HepG2 (cell line): ENCODE data around the gene MAGEA9B. TPM values are rescaled to one million over a fixed set of nuclear protein-coding genes. Genes with fewer than 3 reads are reported as not detected.
"Not testable (repeated sequence)": the region's sequence is repeated elsewhere in the genome, so short reads cannot be mapped to it uniquely, and the experiment has no call there.

Source experiments
- ATAC-seq: fragments of 200-7000 bp; cut with Tn5 transposase; 3 replicates; pipeline ENCODE4 v1.9.1; 2020; ENCODE audit warnings: mild to moderate bottlenecking, moderate library complexity
- BruUV-seq: library from RNA; stranded (reverse); fragments of 400-500 nt; replicated peaks from 2 replicates; lab custom pipeline; 2021; lab: Mats Ljungman, UMichigan
- CTCF ChIA-PET: fragments of 300-600 bp; formaldehyde crosslinking; extraction: SDS; loops from one replicate; lab custom pipeline; 2021; ENCODE audit warnings: low total read pairs, inconsistent platforms, low intra/inter-chr PET ratio; lab: Yijun Ruan, JAX
- POLR2A ChIA-PET: fragments of 350-600 bp; sonication (Branson Sonifier 250); formaldehyde crosslinking; loops from one replicate; lab custom pipeline; 2020; ENCODE audit warnings: antibody characterized with exemption, inconsistent platforms; lab: Yijun Ruan, JAX
- DNase-seq: peaks from one replicate; pipeline ENCODE4 v3.0.0-alpha.2; 2015; ENCODE audit warnings: low spot score
- FAIRE-seq: peaks from 3 replicates; lab custom pipeline; 2011; peaks lifted over from hg19 to GRCh38; lab: Jason Lieb, UNC
- H2AFZ ChIP-seq: one replicate; pipeline ENCODE4 v1.6.1; 2011; ENCODE audit warnings: low read length, inconsistent platforms
- H3K27ac ChIP-seq: fragments of 300-600 bp; 3 replicates; pipeline ENCODE4 v1.8.0; 2011; ENCODE audit warnings: mixed run types, mild to moderate bottlenecking, mixed read lengths, low read length, inconsistent platforms; ENCODE audit not compliant: insufficient read depth; ENCODE audit errors: extremely low read length
- H3K27me3 ChIP-seq, 2 experiments: fragments of 200-600 bp in 1 of 2; 2 replicates in 1 of 2; 3 replicates in 1 of 2; pipeline versions ENCODE4 v1.6.0 to v1.8.0; 2011; ENCODE audit warnings: low read length in 2 of 2, mild to moderate bottlenecking in 2 of 2, moderate library complexity in 2 of 2, inconsistent platforms in 1 of 2; ENCODE audit not compliant: insufficient read depth in 2 of 2, control insufficient read depth in 1 of 2
- H3K36me3 ChIP-seq, 2 experiments: fragments of 200-600 bp in 1 of 2; replicated peaks in 1 of 2; 2 replicates in 1 of 2; 3 replicates in 1 of 2; pipeline versions ENCODE4 v1.5.1 to v1.8.0; 2011; ENCODE audit warnings: low read length in 2 of 2, inconsistent platforms in 1 of 2; ENCODE audit not compliant: insufficient read depth in 2 of 2, control insufficient read depth in 1 of 2
- H3K4me1 ChIP-seq: 2 replicates; pipeline ENCODE4 v1.5.1; 2012; ENCODE audit warnings: low read length, inconsistent platforms; ENCODE audit not compliant: insufficient read depth
- H3K4me2 ChIP-seq: 2 replicates; pipeline ENCODE4 v1.6.0; 2011; ENCODE audit warnings: low read depth, low read length, inconsistent platforms
- H3K4me3 ChIP-seq, 3 experiments: fragments of 200-600 bp in 1 of 3; sonication (generic), shearing (Covaris generic) in 1 of 3; replicated peaks in 1 of 3; 2 replicates each; pipeline ENCODE4 v1.5.1; 2011 to 2016; ENCODE audit warnings: low read length in 3 of 3, inconsistent platforms in 2 of 3, low read depth in 2 of 3, mild to moderate bottlenecking in 2 of 3, control low read depth in 1 of 3, mixed read lengths in 1 of 3; ENCODE audit not compliant: insufficient read depth in 1 of 3
- H3K79me2 ChIP-seq: one replicate; pipeline ENCODE4 v1.6.1; 2011; ENCODE audit warnings: low read length, inconsistent platforms; ENCODE audit not compliant: insufficient read depth
- H3K9ac ChIP-seq: 2 replicates; pipeline ENCODE4 v1.6.0; 2011; ENCODE audit warnings: mild to moderate bottlenecking, low read depth, low read length, inconsistent platforms; ENCODE audit not compliant: insufficient read depth
- H3K9me3 ChIP-seq: 2 replicates; pipeline ENCODE4 v1.5.1; 2012; ENCODE audit warnings: mild to moderate bottlenecking, low read length
- H4K20me1 ChIP-seq: 2 replicates; pipeline ENCODE4 v1.6.0; 2011; ENCODE audit warnings: inconsistent platforms, mild to moderate bottlenecking, low read length, moderate library complexity; ENCODE audit not compliant: insufficient read depth
- WGBS: methylation state at CpG from one replicate; pipeline ENCODE4 v1.1.6; 2017; ENCODE audit warnings: low lambda C conversion rate; 5-methylcytosine and 5-hydroxymethylcytosine counted together
- in situ Hi-C: cut with HindIII; loops from 2 replicates; pipeline ENCODE4 v1.10.0; 2017; ENCODE audit warnings: low pct_unique_long_range_greater_than_20kb; ENCODE audit not compliant: extremely low pct_ligation_motif_present
- intact Hi-C: fragments of 100-400 bp; cut with micrococcal nuclease; formaldehyde crosslinking; loops from one replicate; pipeline ENCODE4 v1.10.0; 2022; ENCODE audit not compliant: unreplicated experiment
- polyA plus RNA-seq, 8 experiments: library from polyadenylated mRNA; depleted of rRNA in 3 of 8; stranded (reverse) in 7 of 8; unstranded in 1 of 8; fragments of >200 nt; fragmentation: Illumina TruSeq in 4 of 8; extraction: Trizol in 4 of 8; gene quantifications; 2 replicates each; pipeline versions ENCODE4 v1.2.1 to v1.2.3, GENCODE V29; 2011 to 2016; ENCODE audit warnings: low read depth in 4 of 8, missing spikeins in 1 of 8, mixed read lengths in 1 of 8; ENCODE audit not compliant: insufficient read depth in 1 of 8
- total RNA-seq, 5 experiments: library from RNA; depleted of rRNA; stranded (reverse); fragments of >200 nt; fragmentation: Illumina TruSeq; extraction: Trizol; gene quantifications; 2 replicates each; pipeline ENCODE4 v1.2.3, GENCODE V29; 2016; ENCODE audit warnings: low read depth in 1 of 5

MAGEA9B gene
- total and polyA plus RNA-seq, 2 of the 13 experiments (the other 11 are each of a cell fraction or from before 2014, with no cell fraction given) = 0.07 to 0.11 TPM

DNA sequence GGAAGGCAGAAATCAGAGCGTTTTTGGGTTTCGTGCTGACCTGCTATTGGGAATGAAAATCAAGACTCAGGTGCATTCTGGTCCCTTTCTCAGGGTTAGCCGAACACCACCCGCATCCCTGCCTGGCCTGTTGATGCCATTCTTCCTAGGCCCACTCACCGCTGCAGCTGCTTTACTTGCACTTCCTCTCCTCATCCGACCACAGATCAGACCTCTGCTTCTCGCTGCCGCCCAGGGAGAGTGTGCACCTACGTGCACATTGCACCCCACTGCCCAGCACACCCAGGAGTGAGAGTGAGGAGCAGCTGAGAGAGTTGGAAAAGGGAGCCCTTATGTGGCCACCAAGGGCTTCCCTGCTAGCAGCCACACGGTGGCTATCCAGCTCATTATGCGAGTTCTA is 49.8 kb downstream of the MAGEA9B start:
- H3K4me1 ChIP-seq, DNase-seq, intact Hi-C loops, H3K79me2 ChIP-seq, H3K9ac ChIP-seq, H4K20me1 ChIP-seq, H3K4me3 ChIP-seq, H3K27ac ChIP-seq, BruUV-seq, H2AFZ ChIP-seq, in situ Hi-C loops, H3K9me3 ChIP-seq, H3K27me3 ChIP-seq, POLR2A ChIA-PET, FAIRE-seq, CTCF ChIA-PET, H3K36me3 ChIP-seq, ATAC-seq, H3K4me2 ChIP-seq: not testable (repeated sequence)
- 98% methylated on average over 9 of the region's 11 CpGs for WGBS

DNA sequence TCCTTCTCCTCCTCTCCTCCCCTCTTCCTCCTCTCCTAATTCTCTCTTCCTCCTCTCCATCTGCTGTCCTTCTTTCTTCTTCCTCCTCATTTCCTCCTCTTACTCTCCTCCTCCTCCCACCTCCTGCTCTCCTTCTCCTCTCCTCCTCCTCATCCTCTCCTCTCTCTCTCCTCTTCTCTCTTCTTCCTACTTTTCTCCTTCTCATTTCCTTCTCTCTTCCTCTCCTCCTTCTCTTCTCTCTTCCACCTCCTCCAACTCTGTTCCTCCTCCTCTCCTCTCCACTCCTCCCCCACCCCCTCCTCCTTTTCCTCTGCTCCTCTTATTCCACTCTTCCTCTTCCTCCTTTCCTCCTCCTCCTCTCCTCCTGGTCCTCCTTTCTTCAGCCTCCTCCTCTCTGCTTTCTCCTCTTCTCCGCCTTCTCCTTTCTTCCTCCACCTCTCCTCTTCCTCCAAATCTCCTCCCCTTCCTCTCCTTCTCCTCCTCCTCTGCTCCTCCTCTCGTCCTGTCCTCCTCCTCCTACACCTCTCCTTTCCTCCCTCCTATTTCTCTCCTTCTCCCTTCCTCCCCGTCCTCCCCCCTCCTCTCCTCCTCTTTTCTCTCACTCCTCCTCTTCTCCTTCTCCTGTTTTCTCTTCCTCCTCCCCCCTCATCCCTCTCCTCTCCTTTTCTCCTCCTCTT is 52.2 kb downstream of the MAGEA9B start:
- CTCF ChIA-PET, H3K27ac ChIP-seq, FAIRE-seq, H3K36me3 ChIP-seq, H4K20me1 ChIP-seq, H3K27me3 ChIP-seq, POLR2A ChIA-PET, H3K4me3 ChIP-seq, H3K9me3 ChIP-seq, BruUV-seq, H3K4me2 ChIP-seq, ATAC-seq, DNase-seq, H3K79me2 ChIP-seq, intact Hi-C loops, H3K9ac ChIP-seq, H2AFZ ChIP-seq, in situ Hi-C loops, H3K4me1 ChIP-seq: not testable (repeated sequence)
- 84% methylated on average over 3 of the region's 3 CpGs for WGBS

DNA sequence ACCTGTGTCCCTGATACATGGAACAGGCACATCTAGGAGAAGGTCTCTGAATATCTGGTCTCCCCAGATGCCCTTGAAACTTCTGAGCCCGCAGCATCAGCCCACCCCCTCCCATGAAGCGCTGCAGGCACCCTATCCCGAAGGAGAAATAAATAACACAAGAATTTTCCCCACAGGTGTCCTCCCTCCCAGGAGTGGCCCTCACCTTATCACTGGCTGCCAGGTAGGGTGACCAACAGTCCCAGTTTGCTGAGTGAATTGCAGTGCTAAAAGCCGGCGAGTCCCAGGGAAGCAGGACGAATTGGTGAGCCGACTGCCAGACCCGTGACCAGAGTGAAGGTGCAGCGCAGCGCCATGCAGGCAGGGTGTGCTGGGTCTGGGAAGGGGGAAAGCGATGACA is 53.3 kb downstream of the MAGEA9B start:
- not testable (repeated sequence) for H3K36me3 ChIP-seq

DNA sequence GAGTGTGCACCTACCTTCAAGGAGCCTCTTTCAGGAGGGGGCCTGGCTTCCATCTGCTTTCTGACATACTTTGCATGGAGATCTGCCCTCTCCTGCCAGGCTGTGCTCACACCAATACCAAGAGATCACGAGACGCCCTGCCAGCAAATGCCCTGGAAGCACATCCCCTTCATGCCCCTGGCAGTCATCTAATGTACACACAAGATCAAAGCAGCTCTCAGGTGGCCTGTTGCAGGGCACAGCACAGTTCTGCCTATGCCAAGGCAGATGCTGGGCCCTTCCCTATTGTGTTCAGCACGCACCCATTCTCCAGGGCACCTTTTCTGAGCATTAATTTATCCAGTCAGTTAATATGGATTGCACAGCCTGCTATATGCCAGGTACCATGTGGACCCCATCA is 54.4 kb downstream of the MAGEA9B start:
- H2AFZ ChIP-seq, H3K9me3 ChIP-seq, H3K4me1 ChIP-seq, H3K27me3 ChIP-seq, intact Hi-C loops, FAIRE-seq, CTCF ChIA-PET, H4K20me1 ChIP-seq, in situ Hi-C loops, H3K9ac ChIP-seq, H3K79me2 ChIP-seq, H3K36me3 ChIP-seq, DNase-seq, H3K4me2 ChIP-seq, BruUV-seq, H3K4me3 ChIP-seq, POLR2A ChIA-PET, ATAC-seq, H3K27ac ChIP-seq: not testable (repeated sequence)
- no CpG with 5 or more reads among the region's 3 CpGs for WGBS

More for the DNA sequence above, 53.3 kb downstream of the MAGEA9B start:
- H4K20me1 ChIP-seq, H3K9ac ChIP-seq, CTCF ChIA-PET, in situ Hi-C loops, H3K27me3 ChIP-seq, H2AFZ ChIP-seq, BruUV-seq, POLR2A ChIA-PET, H3K4me3 ChIP-seq, ATAC-seq, H3K4me2 ChIP-seq, DNase-seq, FAIRE-seq, H3K27ac ChIP-seq, intact Hi-C loops, H3K79me2 ChIP-seq, H3K9me3 ChIP-seq, H3K4me1 ChIP-seq: not testable (repeated sequence)
- no CpG with 5 or more reads among the region's 11 CpGs for WGBS
